Activated CD8-positive, alpha-beta T cell treated with anti-CD3 and anti-CD28 coated beads for 36 hours (primary cell): Measurements from ENCODE around the gene KIT. TPM values are rescaled to one million over a fixed set of nuclear protein-coding genes. Genes with fewer than 3 reads are reported as not detected.

Source experiments
- ATAC-seq: fragments of 200-7000 bp; cut with Tn5 transposase; one replicate; pipeline ENCODE4 v1.10.0; 2021; ENCODE audit warnings: mild to moderate bottlenecking, moderate library complexity
- CTCF ChIA-PET: fragments of 350-600 bp; sonication (Branson Sonifier 250); formaldehyde crosslinking; loops from one replicate; lab custom pipeline; 2021; ENCODE audit warnings: antibody characterized with exemption; lab: Charles Lee
- POLR2A ChIA-PET: fragments of 350-600 bp; sonication (Branson Sonifier 250); formaldehyde crosslinking; loops from one replicate; lab custom pipeline; 2021; ENCODE audit warnings: antibody characterized with exemption; lab: Charles Lee
- DNase-seq: peaks from one replicate; pipeline ENCODE4 v3.0.0-alpha.2; 2020
- H3K27ac Mint-ChIP-seq: one replicate; pipeline ENCODE4 v1.8.0; 2021; ENCODE audit warnings: mild to moderate bottlenecking, mixed read lengths
- H3K27me3 Mint-ChIP-seq: one replicate; pipeline ENCODE4 v1.8.0; 2021; ENCODE audit warnings: mixed read lengths
- H3K36me3 Mint-ChIP-seq: one replicate; pipeline ENCODE4 v1.8.0; 2021; ENCODE audit warnings: low read depth, mixed read lengths
- H3K4me1 Mint-ChIP-seq: one replicate; pipeline ENCODE4 v1.8.0; 2021; ENCODE audit warnings: low read depth, mixed read lengths
- H3K4me3 Mint-ChIP-seq: one replicate; pipeline ENCODE4 v1.8.0; 2021; ENCODE audit warnings: mild to moderate bottlenecking, moderate library complexity, mixed read lengths
- H3K9me3 Mint-ChIP-seq: one replicate; pipeline ENCODE4 v1.8.0; 2021; ENCODE audit warnings: mixed read lengths
- intact Hi-C: fragments of 100-400 bp; cut with micrococcal nuclease; formaldehyde crosslinking; loops from one replicate; pipeline ENCODE4 v1.10.0; 2022
- total RNA-seq, 2 experiments: library from RNA; stranded (reverse); gene quantifications; one replicate each; pipeline ENCODE4 v1.2.3, GENCODE V29; 2021
- TF ChIP-seq, protein P1 (sequence below): fragments of 200-600 bp; IDR thresholded peaks from one replicate; pipeline ENCODE4 v1.8.0; 2022; ENCODE audit warnings: antibody characterized with exemption, mild to moderate bottlenecking

KIT gene
- under 1 TPM; 0.27 to 0.58 TPM for total RNA-seq

DNA sequence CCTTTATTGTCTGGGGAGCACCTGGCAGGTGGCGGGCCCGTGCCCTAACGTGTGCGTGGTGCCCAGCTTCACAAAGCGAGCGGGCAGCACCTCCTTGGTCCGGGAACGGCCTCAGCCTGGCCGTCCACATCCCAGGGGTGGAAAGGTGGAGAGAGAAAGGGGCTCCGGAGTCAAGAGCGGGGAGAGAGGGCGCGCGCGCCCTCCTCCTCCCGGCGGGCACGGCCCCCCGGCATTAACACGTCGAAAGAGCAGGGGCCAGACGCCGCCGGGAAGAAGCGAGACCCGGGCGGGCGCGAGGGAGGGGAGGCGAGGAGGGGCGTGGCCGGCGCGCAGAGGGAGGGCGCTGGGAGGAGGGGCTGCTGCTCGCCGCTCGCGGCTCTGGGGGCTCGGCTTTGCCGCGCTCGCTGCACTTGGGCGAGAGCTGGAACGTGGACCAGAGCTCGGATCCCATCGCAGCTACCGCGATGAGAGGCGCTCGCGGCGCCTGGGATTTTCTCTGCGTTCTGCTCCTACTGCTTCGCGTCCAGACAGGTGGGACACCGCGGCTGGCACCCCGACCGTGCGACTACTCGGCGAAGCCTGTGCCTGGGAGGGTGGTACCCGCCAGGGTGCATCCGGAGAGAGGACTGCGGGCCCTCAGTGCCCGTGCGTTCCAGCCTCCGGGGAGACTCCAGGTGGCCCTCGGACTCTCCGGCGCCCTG, at the start of gene KIT:
TSS of gene KIT (plus strand) at position 407 of the 701 bp plus-strand sequence. CDS start at position 465, 58 bp downstream.
- intact Hi-C loops: no loop called here
- H3K36me3 Mint-ChIP-seq: no peaks in the 10 kb centered on the region
- DNase-seq: peak; percentile 36
- POLR2A ChIA-PET: no interaction called here
- TF ChIP-seq, protein P1, sequence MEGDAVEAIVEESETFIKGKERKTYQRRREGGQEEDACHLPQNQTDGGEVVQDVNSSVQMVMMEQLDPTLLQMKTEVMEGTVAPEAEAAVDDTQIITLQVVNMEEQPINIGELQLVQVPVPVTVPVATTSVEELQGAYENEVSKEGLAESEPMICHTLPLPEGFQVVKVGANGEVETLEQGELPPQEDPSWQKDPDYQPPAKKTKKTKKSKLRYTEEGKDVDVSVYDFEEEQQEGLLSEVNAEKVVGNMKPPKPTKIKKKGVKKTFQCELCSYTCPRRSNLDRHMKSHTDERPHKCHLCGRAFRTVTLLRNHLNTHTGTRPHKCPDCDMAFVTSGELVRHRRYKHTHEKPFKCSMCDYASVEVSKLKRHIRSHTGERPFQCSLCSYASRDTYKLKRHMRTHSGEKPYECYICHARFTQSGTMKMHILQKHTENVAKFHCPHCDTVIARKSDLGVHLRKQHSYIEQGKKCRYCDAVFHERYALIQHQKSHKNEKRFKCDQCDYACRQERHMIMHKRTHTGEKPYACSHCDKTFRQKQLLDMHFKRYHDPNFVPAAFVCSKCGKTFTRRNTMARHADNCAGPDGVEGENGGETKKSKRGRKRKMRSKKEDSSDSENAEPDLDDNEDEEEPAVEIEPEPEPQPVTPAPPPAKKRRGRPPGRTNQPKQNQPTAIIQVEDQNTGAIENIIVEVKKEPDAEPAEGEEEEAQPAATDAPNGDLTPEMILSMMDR: no peak
- no peak within 1 kb of the TSS for H3K27ac Mint-ChIP-seq
- no peaks in the 10 kb centered on the region for H3K9me3 Mint-ChIP-seq
- CTCF ChIA-PET: interaction anchor here (1.3 to 1.4 kb wide), 2 partner anchors 17 to 338 kb away, joined by 3 to 4 read pairs; no protein-coding TSS in a partner anchor
- peaks cover 14% of the 10 kb centered on the region for H3K4me1 Mint-ChIP-seq
- peak within 1 kb of the TSS; percentile 71 for H3K4me3 Mint-ChIP-seq
- H3K27me3 Mint-ChIP-seq: peaks cover 46% of the 10 kb centered on the region
- peak; percentile 50 for ATAC-seq

DNA sequence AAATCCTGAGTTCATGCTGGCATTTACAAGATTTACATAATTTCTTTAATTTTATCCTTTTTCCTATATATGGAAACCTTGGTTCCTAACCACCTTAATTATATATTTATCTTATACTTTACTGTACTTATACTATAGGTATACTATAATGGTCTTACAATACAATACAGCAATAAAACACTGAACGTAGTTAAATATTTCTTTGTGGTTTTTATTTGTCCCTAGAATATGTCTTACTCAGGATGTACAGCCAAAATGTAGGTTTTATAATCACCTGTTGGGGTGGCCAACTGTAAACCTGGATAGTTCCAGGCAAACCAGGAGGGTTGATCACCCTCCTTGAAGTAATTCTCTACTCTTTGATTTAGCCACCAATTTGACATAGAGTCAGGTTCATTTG, 48.4 kb upstream of the KIT start:
- H3K36me3 Mint-ChIP-seq: no peaks in the 10 kb centered on the region
- H3K4me3 Mint-ChIP-seq: no peak overlapping the region
- ChIA-PET POLR2A (no interaction called here), CTCF (no interaction called here)
- no peak overlapping the region for H3K27ac Mint-ChIP-seq
- DNase-seq (no peak), ATAC-seq (no peak)
- TF ChIP-seq, protein P1: no peak
- no peaks in the 10 kb centered on the region for H3K27me3 Mint-ChIP-seq
- H3K4me1 Mint-ChIP-seq: no peaks in the 10 kb centered on the region
- intact Hi-C loops: no loop called here
- no peaks in the 10 kb centered on the region for H3K9me3 Mint-ChIP-seq

DNA sequence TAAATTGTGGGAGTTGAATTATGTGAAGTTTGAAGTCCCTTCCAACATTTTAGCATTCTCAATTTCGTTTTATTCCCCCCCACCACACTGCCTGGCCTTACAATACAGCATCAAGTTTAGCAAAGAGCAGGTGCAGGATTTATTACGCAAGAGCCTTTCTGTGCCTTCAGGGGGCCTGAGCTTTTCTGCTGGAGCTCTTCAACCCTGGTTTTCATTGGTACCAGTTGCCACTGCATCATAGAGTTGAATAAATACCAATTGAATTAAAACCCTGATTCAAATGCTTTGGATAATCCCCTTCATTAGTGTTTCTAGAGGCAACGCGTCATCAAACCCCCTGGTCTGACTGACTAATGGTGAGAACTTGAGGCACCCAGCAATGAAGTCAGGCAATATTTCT, 43.6 kb upstream of the KIT start:
- no peaks in the 10 kb centered on the region for H3K36me3 Mint-ChIP-seq
- intact Hi-C loops: no loop called here

DNA sequence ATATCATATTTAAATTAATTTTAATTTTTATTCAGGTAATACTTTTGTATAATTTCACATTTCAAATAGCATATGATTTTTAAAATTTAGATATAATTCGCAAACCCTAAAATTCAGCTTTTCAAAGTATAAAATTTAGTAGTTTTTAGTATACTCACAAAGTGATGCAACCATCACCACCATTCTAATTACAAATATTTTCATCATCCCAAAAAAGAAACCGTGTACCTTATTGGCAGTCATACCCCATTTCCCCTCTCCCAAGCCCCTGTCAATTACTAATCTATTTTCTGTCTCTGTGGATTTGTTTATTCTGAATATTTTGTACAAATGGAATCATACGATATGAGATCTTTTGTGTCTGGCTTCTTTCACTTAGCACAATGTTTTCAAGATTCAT, 37.0 kb upstream of the KIT start:
- no peak overlapping the region for H3K27ac Mint-ChIP-seq
- no peaks in the 10 kb centered on the region for H3K36me3 Mint-ChIP-seq
- peaks cover 5% of the 10 kb centered on the region for H3K27me3 Mint-ChIP-seq
- DNase-seq (no peak), ATAC-seq (no peak)
- POLR2A ChIA-PET: no interaction called here
- no peak overlapping the region for H3K4me3 Mint-ChIP-seq
- H3K4me1 Mint-ChIP-seq: no peaks in the 10 kb centered on the region
- TF ChIP-seq, protein P1: no peak
- CTCF ChIA-PET: no interaction called here
- H3K9me3 Mint-ChIP-seq: no peaks in the 10 kb centered on the region
- intact Hi-C loops: no loop called here

More for the DNA sequence above, 43.6 kb upstream of the KIT start:
- H3K4me3 Mint-ChIP-seq: no peak overlapping the region
- ATAC-seq (no peak), DNase-seq (no peak)
- no peaks in the 10 kb centered on the region for H3K9me3 Mint-ChIP-seq
- TF ChIP-seq, protein P1: no peak
- no peak overlapping the region for H3K27ac Mint-ChIP-seq
- peaks cover 1% of the 10 kb centered on the region for H3K27me3 Mint-ChIP-seq
- ChIA-PET POLR2A (no interaction called here), CTCF (interaction anchor here (1.0 kb wide), 1 partner anchor 12 kb away, joined by 3 read pairs; no protein-coding TSS in a partner anchor)
- H3K4me1 Mint-ChIP-seq: no peaks in the 10 kb centered on the region

DNA sequence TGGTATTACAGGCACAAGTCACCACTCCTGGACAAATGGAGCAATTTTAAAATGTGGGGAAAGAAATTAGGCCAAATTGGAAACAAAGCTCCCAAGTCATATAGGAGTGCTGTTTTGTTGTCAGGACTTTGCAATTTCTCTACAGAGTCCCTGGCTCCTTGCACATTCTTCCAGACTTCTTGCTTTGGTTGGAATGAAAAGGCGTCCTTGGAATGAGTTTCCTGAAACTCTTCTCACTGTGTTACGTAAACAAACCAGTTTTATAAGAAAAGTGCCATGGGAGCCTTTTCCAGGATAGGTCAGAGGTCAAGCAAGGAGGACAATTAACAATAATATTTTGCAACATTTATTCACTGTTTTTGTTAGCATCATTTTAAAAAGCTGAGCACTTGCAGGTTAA, 32.4 kb upstream of the KIT start:
- Mint-ChIP-seq H3K9me3 (no peaks in the 10 kb centered on the region), H3K36me3 (no peaks in the 10 kb centered on the region), H3K27me3 (peaks cover 14% of the 10 kb centered on the region), H3K4me1 (no peaks in the 10 kb centered on the region), H3K27ac (no peak overlapping the region), H3K4me3 (no peak overlapping the region)
- ChIA-PET POLR2A (no interaction called here), CTCF (interaction anchor here (1.4 kb wide), 1 partner anchor 11 kb away, joined by 3 read pairs; no protein-coding TSS in a partner anchor)
- ATAC-seq: no peak
- DNase-seq: no peak
- intact Hi-C loops: no loop called here
- TF ChIP-seq, protein P1: no peak
